ENCODE data around the gene MYO1F. TPM values are rescaled to one million over a fixed set of nuclear protein-coding genes. Genes with fewer than 3 reads are reported as not detected.

The MYO1F gene
- total and polyA plus RNA-seq, 3 experiments from 2014 or later, result 68.0 to 161 (median 81.3) TPM

- POLR2A ChIA-PET, result interaction anchor here (0.5 kb wide), 1 partner anchor 81 kb away, joined by 5 read pairs; no protein-coding TSS in a partner anchor
- DNase-seq, result no peak
- H3K9me3 ChIP-seq (ENCODE audit: low read length), result no peaks in the 10 kb centered on the region
- no peak overlapping the region for H3K4me3 Mint-ChIP-seq
- H3K9me3 Mint-ChIP-seq, result no peaks in the 10 kb centered on the region
- H3K36me3 ChIP-seq (ENCODE audit: insufficient read depth, low read length), result no peaks in the 10 kb centered on the region
- no peak overlapping the region for H3K4me3 ChIP-seq (ENCODE audit: low read length)
- no peak overlapping the region for H3K27ac ChIP-seq (ENCODE audit: low read depth, low read length)
- peaks cover 0 to 1% of the 10 kb centered on the region in 2 donors for H3K27me3 Mint-ChIP-seq
- H3K36me3 Mint-ChIP-seq, result no peaks in the 10 kb centered on the region
- H3K4me1 ChIP-seq (ENCODE audit: insufficient read depth, low read length), result peaks cover 3% of the 10 kb centered on the region
- H3K27ac Mint-ChIP-seq, result no peak overlapping the region
- no peaks in the 10 kb centered on the region for H3K27me3 ChIP-seq (ENCODE audit: insufficient read depth, low read length, poor library complexity, severe bottlenecking)
- H3K4me1 Mint-ChIP-seq, result peaks cover 0 to 19% (median 8%) of the 10 kb centered on the region in 3 donors
- CTCF ChIA-PET, result interaction anchor here (0.8 kb wide), 1 partner anchor 82 kb away, joined by 3 read pairs; no protein-coding TSS in a partner anchor
Observed at GRCh38 chr19:8499048-8499833, 78.0 kb downstream of the MYO1F start.

GRCh38 chr19:8498295-8498694 lies 78.9 kb downstream of the MYO1F start:
- H3K36me3 ChIP-seq (ENCODE audit: insufficient read depth, low read length), result no peaks in the 10 kb centered on the region
- DNase-seq, result no peak
- no peaks in the 10 kb centered on the region for H3K27me3 ChIP-seq (ENCODE audit: insufficient read depth, low read length, poor library complexity, severe bottlenecking)
- Mint-ChIP-seq H3K27me3 (peaks cover 0 to 1% of the 10 kb centered on the region in 2 donors), H3K36me3 (no peaks in the 10 kb centered on the region), H3K9me3 (no peaks in the 10 kb centered on the region), H3K4me1 (peaks cover 4 to 25% (median 8%) of the 10 kb centered on the region in 3 donors), H3K4me3 (no peak overlapping the region), H3K27ac (no peak overlapping the region)
- H3K4me1 ChIP-seq (ENCODE audit: insufficient read depth, low read length), result peaks cover 8% of the 10 kb centered on the region
- H3K4me3 ChIP-seq (ENCODE audit: low read length), result no peak overlapping the region
- H3K27ac ChIP-seq (ENCODE audit: low read depth, low read length), result no peak overlapping the region
- H3K9me3 ChIP-seq (ENCODE audit: low read length), result no peaks in the 10 kb centered on the region
- ChIA-PET POLR2A (no interaction called here), CTCF (interaction anchor here (0.7 to 4.7 kb wide), 3 partner anchors 7 to 144 kb away, joined by 3 to 16 read pairs (median 4); no protein-coding TSS in a partner anchor)

GRCh38 chr19:8494158-8494557 lies 83.1 kb downstream of the MYO1F start:
- H3K27ac Mint-ChIP-seq, result peak overlapping the region in 5 of 8 donors; percentile 5 to 81 (median 61)
- H3K36me3 ChIP-seq (ENCODE audit: insufficient read depth, low read length), result no peaks in the 10 kb centered on the region
- no peaks in the 10 kb centered on the region for H3K27me3 Mint-ChIP-seq
- no peak for DNase-seq
- H3K9me3 ChIP-seq (ENCODE audit: low read length), result no peaks in the 10 kb centered on the region
- POLR2A ChIA-PET, result interaction anchor here (0.7 kb wide), 1 partner anchor 24 kb away, joined by 3 read pairs; no protein-coding TSS in a partner anchor
- no peaks in the 10 kb centered on the region for H3K9me3 Mint-ChIP-seq
- peaks cover 4 to 26% (median 6%) of the 10 kb centered on the region in 3 donors for H3K4me1 Mint-ChIP-seq
- no peak overlapping the region for H3K4me3 ChIP-seq (ENCODE audit: low read length)
- peaks cover 8% of the 10 kb centered on the region for H3K4me1 ChIP-seq (ENCODE audit: insufficient read depth, low read length)
- peaks cover 0 to 8% (median 2%) of the 10 kb centered on the region in 3 donors for H3K36me3 Mint-ChIP-seq
- H3K4me3 Mint-ChIP-seq, result peak overlapping the region in 1 of 7 donors; percentile 32
- CTCF ChIA-PET, result interaction anchor here (0.9 to 4.7 kb wide), 5 partner anchors 10 to 85 kb away, joined by 3 to 30 read pairs (median 4); partner anchors contain the start of gene MYO1F
- H3K27me3 ChIP-seq (ENCODE audit: insufficient read depth, low read length, poor library complexity, severe bottlenecking), result no peaks in the 10 kb centered on the region
- H3K27ac ChIP-seq (ENCODE audit: low read depth, low read length), result no peak overlapping the region

- Histone ChIP-seq H3K27ac (ENCODE audit: low read depth, low read length) (no peak overlapping the region), H3K4me1 (ENCODE audit: insufficient read depth, low read length) (peaks cover 24% of the 10 kb centered on the region), H3K36me3 (ENCODE audit: insufficient read depth, low read length) (peaks cover 19% of the 10 kb centered on the region), H3K4me3 (ENCODE audit: low read length) (no peak overlapping the region), H3K27me3 (ENCODE audit: insufficient read depth, low read length, poor library complexity, severe bottlenecking) (no peaks in the 10 kb centered on the region), H3K9me3 (ENCODE audit: low read length) (no peaks in the 10 kb centered on the region)
- CTCF ChIA-PET, result no interaction called here
- POLR2A ChIA-PET, result interaction anchor here (0.5 kb wide), 1 partner anchor 36 kb away, joined by 3 read pairs; no protein-coding TSS in a partner anchor
- H3K27ac Mint-ChIP-seq, result peak overlapping the region in 2 of 8 donors; percentile 6 to 54
- H3K9me3 Mint-ChIP-seq, result no peaks in the 10 kb centered on the region
- H3K4me3 Mint-ChIP-seq, result peak overlapping the region in 1 of 7 donors; percentile 49
- H3K27me3 Mint-ChIP-seq, result no peaks in the 10 kb centered on the region
- H3K36me3 Mint-ChIP-seq, result peaks cover 5 to 34% (median 12%) of the 10 kb centered on the region in 3 donors
- H3K4me1 Mint-ChIP-seq, result peaks cover 25 to 47% (median 25%) of the 10 kb centered on the region in 3 donors
- no peak for DNase-seq
Observed at GRCh38 chr19:8491574-8491973, 85.7 kb downstream of the MYO1F start.

GRCh38 chr19:8490873-8491272 lies 86.4 kb downstream of the MYO1F start:
- H3K4me1 ChIP-seq (ENCODE audit: insufficient read depth, low read length), result peaks cover 31% of the 10 kb centered on the region

GRCh38 chr19:8490395-8490760 lies 86.9 kb downstream of the MYO1F start:
- CTCF ChIA-PET, result no interaction called here
- peaks cover 5 to 45% (median 16%) of the 10 kb centered on the region in 3 donors for H3K36me3 Mint-ChIP-seq

More at GRCh38 chr19:8490873-8491272, 86.4 kb downstream of the MYO1F start:
- Mint-ChIP-seq H3K36me3 (peaks cover 5 to 40% (median 16%) of the 10 kb centered on the region in 3 donors), H3K4me3 (no peak overlapping the region), H3K9me3 (no peaks in the 10 kb centered on the region), H3K27ac (peak overlapping the region in 3 of 8 donors; percentile 17 to 26 (median 26)), H3K27me3 (no peaks in the 10 kb centered on the region), H3K4me1 (peaks cover 30 to 52% (median 30%) of the 10 kb centered on the region in 3 donors)
- no peak overlapping the region for H3K4me3 ChIP-seq (ENCODE audit: low read length)
- CTCF ChIA-PET, result no interaction called here
- POLR2A ChIA-PET, result interaction anchor here (0.6 kb wide), 1 partner anchor 34 kb away, joined by 4 read pairs; no protein-coding TSS in a partner anchor
- H3K36me3 ChIP-seq (ENCODE audit: insufficient read depth, low read length), result peaks cover 23% of the 10 kb centered on the region
- DNase-seq, result no peak
- no peak overlapping the region for H3K27ac ChIP-seq (ENCODE audit: low read depth, low read length)
- no peaks in the 10 kb centered on the region for H3K9me3 ChIP-seq (ENCODE audit: low read length)
- no peaks in the 10 kb centered on the region for H3K27me3 ChIP-seq (ENCODE audit: insufficient read depth, low read length, poor library complexity, severe bottlenecking)

GRCh38 chr19:8489561-8490394 lies 87.5 kb downstream of the MYO1F start:
- Mint-ChIP-seq H3K27ac (peak overlapping the region in 1 of 8 donors; percentile 64), H3K9me3 (no peaks in the 10 kb centered on the region), H3K4me3 (peak overlapping the region in 2 of 7 donors; percentile 23 to 48), H3K36me3 (peaks cover 5 to 51% (median 16%) of the 10 kb centered on the region in 3 donors), H3K4me1 (peaks cover 28 to 51% (median 30%) of the 10 kb centered on the region in 3 donors), H3K27me3 (no peaks in the 10 kb centered on the region)
- Histone ChIP-seq H3K4me3 (ENCODE audit: low read length) (no peak overlapping the region), H3K36me3 (ENCODE audit: insufficient read depth, low read length) (peaks cover 25% of the 10 kb centered on the region), H3K27me3 (ENCODE audit: insufficient read depth, low read length, poor library complexity, severe bottlenecking) (no peaks in the 10 kb centered on the region), H3K4me1 (ENCODE audit: insufficient read depth, low read length) (peaks cover 33% of the 10 kb centered on the region), H3K27ac (ENCODE audit: low read depth, low read length) (no peak overlapping the region), H3K9me3 (ENCODE audit: low read length) (no peaks in the 10 kb centered on the region)
- CTCF ChIA-PET, result interaction anchor here (0.8 to 5.1 kb wide), 2 partner anchors 16 to 90 kb away, joined by 3 to 46 read pairs; no protein-coding TSS in a partner anchor
- DNase-seq, result no peak
- POLR2A ChIA-PET, result no interaction called here

More at GRCh38 chr19:8490395-8490760, 86.9 kb downstream of the MYO1F start:
- H3K27me3 ChIP-seq (ENCODE audit: insufficient read depth, low read length, poor library complexity, severe bottlenecking), result no peaks in the 10 kb centered on the region
- H3K4me3 ChIP-seq (ENCODE audit: low read length), result no peak overlapping the region
- Mint-ChIP-seq H3K27me3 (no peaks in the 10 kb centered on the region), H3K9me3 (no peaks in the 10 kb centered on the region), H3K27ac (peak overlapping the region in 1 of 8 donors; percentile 64), H3K4me1 (peaks cover 28 to 49% (median 30%) of the 10 kb centered on the region in 3 donors), H3K4me3 (no peak overlapping the region)
- POLR2A ChIA-PET, result interaction anchor here (0.6 kb wide), 1 partner anchor 34 kb away, joined by 4 read pairs; no protein-coding TSS in a partner anchor
- no peak for DNase-seq
- H3K27ac ChIP-seq (ENCODE audit: low read depth, low read length), result no peak overlapping the region
- peaks cover 23% of the 10 kb centered on the region for H3K36me3 ChIP-seq (ENCODE audit: insufficient read depth, low read length)
- H3K9me3 ChIP-seq (ENCODE audit: low read length), result no peaks in the 10 kb centered on the region
- H3K4me1 ChIP-seq (ENCODE audit: insufficient read depth, low read length), result peaks cover 33% of the 10 kb centered on the region

All from CD8-positive, alpha-beta memory T cell (primary cell).